ENCODE measurements around the gene GPR87.
A peak's percentile ranks its signal among the peaks of the same experiment; 100 is the strongest.

GPR87 gene

GRCh38 chr3:151316267-151316991, at the start of gene GPR87:
TSS of gene GPR87 (minus strand) at chr3:151316820. CDS start at chr3:151300100, 16,720 bp downstream.
- no peak for TF ChIP-seq CTCF (IDR thresholded peaks at IDR 0.05; ENCODE audit: low read depth, low read length)
- H3K4me3 ChIP-seq (replicated peaks in 1 of 2; ENCODE audit: low read depth in 2 of 2, low read length in 2 of 2): no peak within 1 kb of the TSS
- DNase-seq (ENCODE audit: low read depth in 2 of 2): peak in 1 of 2 donors; percentile 64

- H3K4me3 ChIP-seq (replicated peaks in 1 of 2; ENCODE audit: low read depth in 2 of 2, low read length in 2 of 2): no peak overlapping the region
- DNase-seq (ENCODE audit: low read depth in 2 of 2): peak; percentile 22 to 45
- no peak for TF ChIP-seq CTCF (IDR thresholded peaks at IDR 0.05; ENCODE audit: low read depth, low read length)
Observed at GRCh38 chr3:151362751-151363174, 46.1 kb upstream of the GPR87 start.

- no peak overlapping the region for H3K4me3 ChIP-seq (replicated peaks in 1 of 2; ENCODE audit: low read depth in 2 of 2, low read length in 2 of 2)
- no peak for TF ChIP-seq CTCF (IDR thresholded peaks at IDR 0.05; ENCODE audit: low read depth, low read length)
- DNase-seq (ENCODE audit: low read depth in 2 of 2): no peak
Observed at GRCh38 chr3:151357463-151357850, 40.8 kb upstream of the GPR87 start.

- DNase-seq (ENCODE audit: low read depth in 2 of 2): peak; percentile 15 to 62
- no peak for TF ChIP-seq CTCF (IDR thresholded peaks at IDR 0.05; ENCODE audit: low read depth, low read length)
Observed at GRCh38 chr3:151356794-151357462, 40.3 kb upstream of the GPR87 start.

GRCh38 chr3:151351648-151352047, 35.0 kb upstream of the GPR87 start:
- H3K4me3 ChIP-seq (replicated peaks in 1 of 2; ENCODE audit: low read depth in 2 of 2, low read length in 2 of 2): no peak overlapping the region
- no peak for DNase-seq (ENCODE audit: low read depth in 2 of 2)
- TF ChIP-seq CTCF (IDR thresholded peaks at IDR 0.05; ENCODE audit: low read depth, low read length): no peak

More at GRCh38 chr3:151356794-151357462, 40.3 kb upstream of the GPR87 start:
- H3K4me3 ChIP-seq (replicated peaks in 1 of 2; ENCODE audit: low read depth in 2 of 2, low read length in 2 of 2): no peak overlapping the region

GRCh38 chr3:151351219-151351618, 34.6 kb upstream of the GPR87 start:
- no peak for TF ChIP-seq CTCF (IDR thresholded peaks at IDR 0.05; ENCODE audit: low read depth, low read length)
- DNase-seq (ENCODE audit: low read depth in 2 of 2): no peak
- H3K4me3 ChIP-seq (replicated peaks in 1 of 2; ENCODE audit: low read depth in 2 of 2, low read length in 2 of 2): no peak overlapping the region

Data from cardiac fibroblast (primary cell).